Fibroblast of lung (primary cell): ENCODE results near the gene USH1G. TPM values are rescaled to one million over a fixed set of nuclear protein-coding genes. Genes with fewer than 3 reads are reported as not detected.

Experiments used
- DNase-seq, 2 donors: peaks; one replicate each; pipeline versions ENCODE4 v3.0.0 to v3.0.0-alpha.2; 2010; ENCODE audit warnings: low read depth in 2 of 2
- H2AFZ ChIP-seq: 2 replicates; pipeline ENCODE4 v1.5.1; 2012; ENCODE audit warnings: low read length, control low read depth, inconsistent platforms
- H3K27ac ChIP-seq: 2 replicates; pipeline ENCODE4 v1.5.1; 2011; ENCODE audit warnings: low read length, control low read depth; ENCODE audit not compliant: insufficient read depth
- H3K27me3 ChIP-seq: 2 replicates; pipeline ENCODE4 v1.5.1; 2011; ENCODE audit warnings: mild to moderate bottlenecking, low read length; ENCODE audit not compliant: control insufficient read depth, insufficient read depth
- H3K36me3 ChIP-seq: 2 replicates; pipeline ENCODE4 v1.5.1; 2011; ENCODE audit warnings: low read length; ENCODE audit not compliant: control insufficient read depth, insufficient read depth
- H3K4me1 ChIP-seq: 2 replicates; pipeline ENCODE4 v1.5.1; 2011; ENCODE audit warnings: low read length; ENCODE audit not compliant: control insufficient read depth, insufficient read depth; ENCODE audit errors: extremely low read depth
- H3K4me2 ChIP-seq: 2 replicates; pipeline ENCODE4 v1.5.1; 2011; ENCODE audit warnings: low read length, control low read depth; ENCODE audit not compliant: insufficient read depth; ENCODE audit errors: extremely low read depth
- H3K4me3 ChIP-seq, 4 experiments: fragments of 200-600 bp in 1 of 4; sonication (generic) in 1 of 4; replicated peaks in 1 of 4; 2 replicates each; pipeline ENCODE4 v1.5.1; 2011 to 2016; ENCODE audit warnings: low read length in 4 of 4, low read depth in 3 of 4, mild to moderate bottlenecking in 3 of 4, control low read depth in 2 of 4, inconsistent platforms in 1 of 4, mixed read lengths in 1 of 4; ENCODE audit not compliant: insufficient read depth in 1 of 4; ENCODE audit errors: control extremely low read depth in 1 of 4
- H3K79me2 ChIP-seq: 2 replicates; pipeline ENCODE4 v1.5.1; 2012; ENCODE audit warnings: mild to moderate bottlenecking, low read length, inconsistent platforms; ENCODE audit not compliant: control insufficient read depth, insufficient read depth
- H3K9ac ChIP-seq: 2 replicates; pipeline ENCODE4 v1.5.1; 2011; ENCODE audit warnings: mild to moderate bottlenecking, low read length, control low read depth; ENCODE audit not compliant: insufficient read depth
- H3K9me3 ChIP-seq: 2 replicates; pipeline ENCODE4 v1.5.1; 2012; ENCODE audit warnings: low read depth, low read length; ENCODE audit not compliant: control insufficient read depth, insufficient read depth
- H4K20me1 ChIP-seq: 2 replicates; pipeline ENCODE4 v1.5.1; 2011; ENCODE audit warnings: low read length; ENCODE audit not compliant: control insufficient read depth, insufficient read depth; ENCODE audit errors: extremely low read depth
- CTCF ChIP-seq, 2 donors: IDR thresholded peaks in 1 of 2; conservative IDR thresholded peaks in 1 of 2; 1 replicate in 1 of 2; 2 replicates in 1 of 2; pipeline ENCODE4 v1.5.1; 2011 to 2012; ENCODE audit warnings: low read length in 2 of 2, control low read depth in 1 of 2, inconsistent platforms in 1 of 2, low read depth in 1 of 2, mild to moderate bottlenecking in 1 of 2
- EZH2 ChIP-seq: IDR thresholded peaks from 2 replicates; pipeline ENCODE4 v1.5.1; 2012; ENCODE audit warnings: low read length, control low read depth, mild to moderate bottlenecking; ENCODE audit errors: missing control alignments
- polyA plus RNA-seq, 2 donors: library from polyadenylated mRNA; depleted of rRNA in 1 of 2; stranded (reverse) in 1 of 2; unstranded in 1 of 2; fragments of >200 nt; gene quantifications; 2 replicates each; pipeline ENCODE4 v1.2.1, GENCODE V29; 2011 to 2012; ENCODE audit warnings: missing spikeins in 1 of 2
- total RNA-seq: library from RNA; depleted of rRNA; stranded (reverse); fragments of >200 nt; gene quantifications from 2 replicates; pipeline ENCODE4 v1.2.1, GENCODE V29; 2014

Gene USH1G
- total and polyA plus RNA-seq, 2 donors (not counting 1 experiment from before 2014, with no cell fraction given), result not detected

DNA sequence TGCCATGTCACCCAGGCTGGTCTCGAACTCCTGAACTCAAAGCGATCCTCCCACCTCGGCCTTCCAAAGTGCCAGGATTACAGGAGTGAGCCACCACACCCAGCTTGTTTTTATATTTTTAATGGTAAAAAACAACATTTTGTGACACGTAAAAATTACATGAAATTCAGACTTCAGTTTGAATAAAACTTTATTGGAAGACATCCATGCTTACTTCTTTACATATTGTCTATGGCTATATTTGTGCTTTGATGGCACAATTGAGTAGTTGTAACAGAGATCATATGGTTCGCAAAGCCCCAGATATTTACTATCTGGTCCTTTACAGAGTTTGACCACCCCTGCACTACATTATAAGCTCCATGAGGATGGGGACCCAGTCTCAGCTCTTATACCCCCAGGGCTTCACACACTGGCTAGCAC, 48.4 kb downstream of the USH1G start:
- TF ChIP-seq CTCF (conservative IDR thresholded peaks at IDR 0.05 in 1 of 2, IDR thresholded peaks at IDR 0.05 in 1 of 2; ENCODE audit: low read depth in 1 of 2, low read length in 2 of 2) (no peak), EZH2 (no peak)
- Histone ChIP-seq H3K4me2 (no peak overlapping the region), H3K79me2 (no peaks in the 10 kb centered on the region), H2AFZ (no peak overlapping the region), H3K4me3 (no peak overlapping the region), H3K9me3 (no peaks in the 10 kb centered on the region), H4K20me1 (no peaks in the 10 kb centered on the region), H3K4me1 (peaks cover 7% of the 10 kb centered on the region), H3K36me3 (peaks cover 3% of the 10 kb centered on the region), H3K9ac (no peak overlapping the region), H3K27me3 (peaks cover 4% of the 10 kb centered on the region), H3K27ac (no peak overlapping the region)
- DNase-seq, result no peak

GRCh38 chr17:74873874-74874614, 49.0 kb downstream of the USH1G start:
- peaks cover 2% of the 10 kb centered on the region for H3K27me3 ChIP-seq
- peak overlapping the region; percentile 89 for H3K27ac ChIP-seq
- no peaks in the 10 kb centered on the region for H3K79me2 ChIP-seq
- TF ChIP-seq CTCF (conservative IDR thresholded peaks at IDR 0.05 in 1 of 2, IDR thresholded peaks at IDR 0.05 in 1 of 2; ENCODE audit: low read depth in 1 of 2, low read length in 2 of 2), result no peak
- TF ChIP-seq EZH2, result no peak
- H3K4me1 ChIP-seq, result peaks cover 7% of the 10 kb centered on the region
- H3K4me3 ChIP-seq, result peak overlapping the region; percentile 64 to 92 (median 75)
- no peaks in the 10 kb centered on the region for H4K20me1 ChIP-seq
- H3K4me2 ChIP-seq, result peak overlapping the region; percentile 80
- peaks cover 3% of the 10 kb centered on the region for H3K36me3 ChIP-seq
- H3K9ac ChIP-seq, result no peak overlapping the region
- H2AFZ ChIP-seq, result no peak overlapping the region
- H3K9me3 ChIP-seq, result no peaks in the 10 kb centered on the region
- no peak for DNase-seq

- H3K4me1 ChIP-seq, result peaks cover 7% of the 10 kb centered on the region
- H3K4me2 ChIP-seq, result peak overlapping the region; percentile 80
- H3K4me3 ChIP-seq, result peak overlapping the region; percentile 65 to 97 (median 86)
- peak; percentile 100 for DNase-seq
- no peaks in the 10 kb centered on the region for H4K20me1 ChIP-seq
- peak overlapping the region; percentile 89 for H3K27ac ChIP-seq
- H3K9me3 ChIP-seq, result no peaks in the 10 kb centered on the region
- peak overlapping the region; percentile 71 for H3K9ac ChIP-seq
- no peak for TF ChIP-seq CTCF (conservative IDR thresholded peaks at IDR 0.05 in 1 of 2, IDR thresholded peaks at IDR 0.05 in 1 of 2; ENCODE audit: low read depth in 1 of 2, low read length in 2 of 2)
- TF ChIP-seq EZH2, result no peak
- H3K27me3 ChIP-seq, result no peaks in the 10 kb centered on the region
- H3K36me3 ChIP-seq, result peaks cover 3% of the 10 kb centered on the region
- H2AFZ ChIP-seq, result peak overlapping the region; percentile 60
- H3K79me2 ChIP-seq, result no peaks in the 10 kb centered on the region
Observed at GRCh38 chr17:74873037-74873873, 49.8 kb downstream of the USH1G start.
